Retina (tissue), 1 donor: ENCODE data around the gene RGS5.

Source experiments
- DNase-seq: peaks from one replicate; pipeline ENCODE4 v3.0.0-alpha.2; 2016

The RGS5 gene

GRCh38 chr1:163178628-163179027 is 24.1 kb downstream of the RGS5 start:
- no peak for DNase-seq

- no peak for DNase-seq
These were observed 25.9 kb downstream of the RGS5 start for GRCh38 chr1:163176797-163177196.

GRCh38 chr1:163174524-163175437 is 27.9 kb downstream of the RGS5 start:
- peak; percentile 55 for DNase-seq

- DNase-seq, result no peak
These were observed 29.6 kb downstream of the RGS5 start for GRCh38 chr1:163173121-163173520.

GRCh38 chr1:163172596-163172995 is 30.1 kb downstream of the RGS5 start:
- no peak for DNase-seq

GRCh38 chr1:163171826-163172225 is 30.9 kb downstream of the RGS5 start:
- no peak for DNase-seq

GRCh38 chr1:163170975-163171676 is 31.6 kb downstream of the RGS5 start:
- no peak for DNase-seq

GRCh38 chr1:163170331-163170730 is 32.4 kb downstream of the RGS5 start:
- no peak for DNase-seq

GRCh38 chr1:163169553-163169952 is 33.2 kb downstream of the RGS5 start:
- DNase-seq, result no peak

GRCh38 chr1:163168053-163168452 is 34.7 kb downstream of the RGS5 start:
- no peak for DNase-seq

GRCh38 chr1:163166886-163167555 is 35.7 kb downstream of the RGS5 start:
- no peak for DNase-seq

- DNase-seq, result no peak
These were observed 37.6 kb downstream of the RGS5 start for GRCh38 chr1:163165119-163165518.

- DNase-seq, result no peak
These were observed 38.7 kb downstream of the RGS5 start for GRCh38 chr1:163163881-163164582.

- no peak for DNase-seq
These were observed 39.6 kb downstream of the RGS5 start for GRCh38 chr1:163163163-163163562.

- no peak for DNase-seq
These were observed 40.3 kb downstream of the RGS5 start for GRCh38 chr1:163162381-163162914.

- DNase-seq, result no peak
These were observed 40.9 kb downstream of the RGS5 start for GRCh38 chr1:163161841-163162240.

- no peak for DNase-seq
These were observed 41.4 kb downstream of the RGS5 start for GRCh38 chr1:163161337-163161736.

GRCh38 chr1:163155606-163156005 is 47.1 kb downstream of the RGS5 start:
- no peak for DNase-seq

GRCh38 chr1:163148911-163149310 is 53.8 kb downstream of the RGS5 start:
- no peak for DNase-seq

GRCh38 chr1:163147019-163147418 is 55.7 kb downstream of the RGS5 start:
- no peak for DNase-seq

- no peak for DNase-seq
These were observed 57.3 kb downstream of the RGS5 start for GRCh38 chr1:163145435-163145834.

- DNase-seq, result no peak
These were observed 58.3 kb downstream of the RGS5 start for GRCh38 chr1:163144418-163144817.

GRCh38 chr1:163142152-163142551 is 60.6 kb downstream of the RGS5 start:
- DNase-seq, result no peak
